Measurements from ENCODE around the gene MPDU1.
"Not testable (repeated sequence)": the region's sequence is repeated elsewhere in the genome, so short reads cannot be mapped to it uniquely, and the experiment has no call there.

The MPDU1 gene

GRCh38 chr17:7589891-7590691 is 6.4 kb downstream of the MPDU1 start, which contains the start of gene SOX15:
Gene SOX15 (minus strand): TSS chr17:7590094. CDS start chr17:7589676, 418 bp downstream.
- TF ChIP-seq CTCF (IDR thresholded peaks at IDR 0.05; ENCODE audit: low read depth, low read length, missing control alignments), result no peak
- H3K4me3 ChIP-seq (ENCODE audit: low read depth, low read length), result no peak within 1 kb of the TSS
- no peak for DNase-seq (ENCODE audit: low read depth)

- H3K4me3 ChIP-seq (ENCODE audit: low read depth, low read length), result no peak overlapping the region
- no peak for DNase-seq (ENCODE audit: low read depth)
- no peak for TF ChIP-seq CTCF (IDR thresholded peaks at IDR 0.05; ENCODE audit: low read depth, low read length, missing control alignments)
Measured at GRCh38 chr17:7590743-7591142, 7.1 kb downstream of the MPDU1 start.

GRCh38 chr17:7591596-7591995 is 7.9 kb downstream of the MPDU1 start:
- no peak for DNase-seq (ENCODE audit: low read depth)
- H3K4me3 ChIP-seq (ENCODE audit: low read depth, low read length), result no peak overlapping the region
- no peak for TF ChIP-seq CTCF (IDR thresholded peaks at IDR 0.05; ENCODE audit: low read depth, low read length, missing control alignments)

DNA sequence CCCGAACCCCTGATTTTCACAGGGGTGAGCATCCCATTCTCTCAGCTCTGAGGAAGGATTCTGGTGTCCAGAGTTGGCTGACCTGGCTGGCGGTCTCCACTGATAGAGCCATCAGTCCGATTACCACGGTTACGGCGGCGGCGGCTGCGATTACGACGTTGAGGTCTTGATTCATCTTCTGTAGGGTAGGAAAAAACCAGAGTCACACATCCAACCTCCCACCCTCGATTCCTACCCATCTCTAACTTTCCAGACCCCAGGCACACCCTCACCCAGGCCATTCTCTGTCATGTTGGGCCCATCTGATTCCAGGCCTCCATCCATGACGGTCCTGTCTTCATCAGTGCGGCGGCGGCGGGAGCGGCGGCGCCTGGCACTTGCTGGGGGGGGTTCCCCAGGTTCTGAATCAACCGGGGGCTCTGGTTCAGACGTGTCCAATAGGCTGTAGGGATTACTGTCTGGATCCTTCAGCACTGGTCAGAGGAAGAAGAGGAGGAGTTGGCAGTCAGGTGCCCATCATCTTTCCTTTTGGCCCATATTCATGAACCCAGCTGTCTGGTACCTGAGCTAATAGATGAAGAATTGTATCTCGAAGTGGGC is 8.9 kb downstream of the MPDU1 start:
- TF ChIP-seq CTCF (IDR thresholded peaks at IDR 0.05; ENCODE audit: low read depth, low read length, missing control alignments), result no peak
- DNase-seq (ENCODE audit: low read depth), result no peak
- H3K4me3 ChIP-seq (ENCODE audit: low read depth, low read length), result no peak overlapping the region

DNA sequence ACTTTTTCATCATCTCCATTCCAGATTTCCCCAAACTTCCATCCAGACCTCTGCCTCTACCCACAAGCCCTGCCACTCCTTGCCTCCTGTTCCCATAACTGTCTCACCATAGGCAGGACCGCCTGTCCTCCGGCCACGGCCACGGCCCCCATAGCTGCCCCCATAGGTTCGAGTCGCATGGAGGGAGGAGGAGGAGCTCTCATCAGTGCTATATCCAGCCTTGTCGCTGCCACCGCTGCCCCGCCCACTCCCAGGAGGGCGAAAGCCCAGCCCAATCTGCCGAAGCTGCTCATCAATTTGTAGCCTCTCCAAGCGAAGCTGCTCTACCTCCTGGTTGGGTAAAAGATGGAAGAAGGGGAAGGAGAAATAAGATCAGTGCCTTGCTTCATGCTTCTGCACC is 9.6 kb downstream of the MPDU1 start:
- DNase-seq (ENCODE audit: low read depth), result no peak
- no peak overlapping the region for H3K4me3 ChIP-seq (ENCODE audit: low read depth, low read length)
- no peak for TF ChIP-seq CTCF (IDR thresholded peaks at IDR 0.05; ENCODE audit: low read depth, low read length, missing control alignments)

DNA sequence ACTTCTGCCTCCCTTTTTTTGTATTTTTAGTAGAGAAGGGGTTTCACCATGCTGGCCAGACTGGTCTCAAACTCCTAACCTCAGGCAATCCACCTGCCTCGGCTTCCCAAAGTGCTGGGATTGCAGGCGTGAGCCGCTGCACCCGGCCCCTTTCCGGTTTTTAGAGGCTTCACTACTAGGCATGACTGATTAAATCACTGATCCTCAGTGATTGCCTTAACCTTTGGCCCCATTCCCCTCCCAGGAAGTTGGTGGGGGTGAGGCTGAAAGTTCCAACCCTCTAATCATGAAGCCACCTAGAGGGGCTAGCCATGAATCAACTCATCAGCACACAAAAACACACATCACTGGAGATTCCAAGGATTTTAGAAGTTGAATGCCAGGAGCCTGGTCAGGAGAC is 13.9 kb downstream of the MPDU1 start:
- not testable (repeated sequence) for H3K4me3 ChIP-seq (ENCODE audit: low read depth, low read length); DNase-seq (ENCODE audit: low read depth)

DNA sequence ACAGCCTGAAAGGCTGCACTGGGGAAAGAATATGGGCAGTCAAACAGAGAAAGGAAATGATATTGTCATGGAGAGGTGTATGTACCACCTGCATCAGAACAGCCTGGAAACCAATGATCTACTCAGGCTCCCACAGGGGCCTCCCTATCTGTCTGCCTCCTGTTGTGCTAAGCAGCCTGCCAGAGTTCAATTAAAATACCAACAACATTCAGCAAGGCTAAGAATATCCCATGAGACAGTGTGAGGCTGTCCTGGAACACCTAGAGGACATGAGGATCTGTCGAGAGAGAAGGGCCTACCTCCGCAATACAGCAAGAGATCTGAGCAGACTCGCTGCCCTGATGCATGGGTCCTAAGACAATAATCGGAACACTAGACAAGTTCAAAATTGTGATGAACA is 22.6 kb downstream of the MPDU1 start:
- no peak for DNase-seq (ENCODE audit: low read depth)
- no peak overlapping the region for H3K4me3 ChIP-seq (ENCODE audit: low read depth, low read length)
- no peak for TF ChIP-seq CTCF (IDR thresholded peaks at IDR 0.05; ENCODE audit: low read depth, low read length, missing control alignments)

Data from GM12864 (cell line).